Stimulated activated CD8-positive, alpha-beta memory T cell treated with anti-CD3 and anti-CD28 coated beads, Interleukin-12 subunit alpha, Interleukin-12 subunit beta, amount 100 ng/mL, for 24 hours (primary cell): Measurements from ENCODE around the gene CENPH.
"Not testable (repeated sequence)": the region's sequence is repeated elsewhere in the genome, so short reads cannot be mapped to it uniquely, and the experiment has no call there.

Experiments
- DNase-seq: peaks from one replicate; pipeline ENCODE4 v3.0.0-alpha.2; 2020; ENCODE audit errors: extremely low read depth

The CENPH gene

DNA sequence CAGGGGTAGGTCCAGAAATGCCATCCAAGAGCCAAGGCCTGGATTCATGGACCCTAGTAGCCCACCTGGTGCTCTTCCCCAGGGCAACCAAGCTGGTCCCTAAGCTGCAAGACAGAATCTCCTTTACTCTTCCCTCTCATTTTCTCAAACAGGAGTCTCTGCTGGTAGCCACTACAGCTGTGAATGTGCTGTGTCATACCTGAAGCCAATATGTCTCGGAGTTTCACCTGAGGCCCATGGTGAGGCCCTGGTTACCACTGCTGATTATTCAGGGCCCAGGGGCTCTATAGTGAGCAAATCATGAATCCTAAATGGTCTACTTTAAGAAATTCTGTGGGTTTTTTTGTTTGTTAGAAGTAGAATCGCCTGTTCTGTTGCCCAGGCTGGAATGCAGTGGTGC, 61.2 kb downstream of the CENPH start:
- DNase-seq = no peak

DNA sequence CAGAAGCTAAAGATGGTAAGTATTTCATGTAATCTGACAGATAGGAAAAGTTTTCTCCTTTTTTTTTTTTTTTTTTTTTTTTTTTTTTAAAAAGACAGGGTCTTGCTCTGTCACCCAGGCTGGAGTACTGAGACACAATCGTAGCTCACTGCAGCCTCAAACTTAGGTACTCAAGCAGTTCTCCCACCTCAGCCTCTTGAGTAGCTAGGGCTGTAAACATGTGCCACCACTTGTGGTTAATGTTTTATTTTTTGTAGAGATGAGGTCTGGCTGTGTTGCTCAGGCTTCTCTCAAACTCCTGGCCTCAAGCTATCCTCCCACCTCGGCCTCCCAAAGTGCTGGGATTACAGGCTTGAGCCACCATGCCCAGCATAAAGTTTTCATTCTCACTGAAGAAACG, 63.1 kb downstream of the CENPH start:
- no peak for DNase-seq

DNA sequence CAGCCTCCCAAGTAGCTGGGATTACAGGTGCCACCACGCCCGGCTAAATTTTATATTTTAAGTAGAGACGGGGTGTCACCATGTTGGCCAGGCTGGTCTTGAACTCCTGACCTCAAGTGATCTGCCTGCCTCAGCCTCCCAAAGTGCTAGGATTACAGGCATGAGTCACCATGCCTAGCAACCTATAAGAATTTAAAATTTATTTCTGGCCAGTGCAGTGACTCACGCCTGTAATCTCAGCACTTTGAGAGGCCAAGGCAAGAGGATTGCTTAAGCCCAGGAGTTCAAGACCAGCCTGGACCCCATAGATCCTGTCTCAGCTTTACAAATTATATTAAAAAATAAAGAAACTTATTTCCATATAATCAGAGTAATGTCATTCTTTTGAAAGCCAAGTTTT, 66.6 kb downstream of the CENPH start:
- DNase-seq = not testable (repeated sequence)

DNA sequence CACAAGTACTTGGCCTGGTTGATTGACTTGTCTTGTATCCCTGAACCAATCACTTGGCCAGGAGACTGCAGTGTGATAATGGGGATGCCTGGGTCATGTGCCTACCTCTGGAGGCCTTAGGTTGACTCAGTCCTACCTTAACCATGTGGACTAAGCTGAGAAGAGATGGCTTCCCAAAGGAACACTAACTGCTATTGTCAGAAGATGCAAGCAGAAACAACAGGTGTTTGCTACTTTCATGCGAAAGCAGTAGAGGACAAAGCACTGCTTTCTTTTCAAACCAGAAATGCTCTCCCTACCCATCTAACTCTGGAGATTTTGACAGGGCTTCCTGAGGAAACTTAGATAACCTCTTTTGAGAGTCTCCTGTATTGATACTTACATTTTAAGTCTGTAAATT, 68.2 kb downstream of the CENPH start:
- DNase-seq = no peak
